ENCODE data around the gene ARHGAP22.
A peak's percentile ranks its signal among the peaks of the same experiment; 100 is the strongest.

ARHGAP22 gene

DNA sequence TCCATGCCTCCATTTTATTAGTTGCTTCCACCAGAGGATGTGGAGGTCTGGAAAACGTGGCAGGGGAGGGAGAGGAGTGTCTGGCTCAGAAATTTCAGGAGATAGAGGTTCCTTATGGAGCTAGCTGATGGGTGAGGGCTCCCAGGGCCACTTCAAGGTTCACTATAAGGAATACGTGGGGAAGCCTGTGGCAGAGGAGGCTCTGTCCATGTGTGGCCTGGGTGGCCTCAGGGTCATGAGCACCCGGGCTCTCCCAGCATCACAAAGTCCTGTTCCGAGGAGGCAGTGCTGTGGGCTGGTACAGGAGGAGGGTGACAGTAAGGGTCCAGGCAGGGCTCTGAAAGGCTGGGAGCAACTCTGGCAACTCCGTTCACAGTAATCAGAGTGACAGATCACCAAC, 24.6 kb downstream of the ARHGAP22 start:
- no peak for DNase-seq

DNA sequence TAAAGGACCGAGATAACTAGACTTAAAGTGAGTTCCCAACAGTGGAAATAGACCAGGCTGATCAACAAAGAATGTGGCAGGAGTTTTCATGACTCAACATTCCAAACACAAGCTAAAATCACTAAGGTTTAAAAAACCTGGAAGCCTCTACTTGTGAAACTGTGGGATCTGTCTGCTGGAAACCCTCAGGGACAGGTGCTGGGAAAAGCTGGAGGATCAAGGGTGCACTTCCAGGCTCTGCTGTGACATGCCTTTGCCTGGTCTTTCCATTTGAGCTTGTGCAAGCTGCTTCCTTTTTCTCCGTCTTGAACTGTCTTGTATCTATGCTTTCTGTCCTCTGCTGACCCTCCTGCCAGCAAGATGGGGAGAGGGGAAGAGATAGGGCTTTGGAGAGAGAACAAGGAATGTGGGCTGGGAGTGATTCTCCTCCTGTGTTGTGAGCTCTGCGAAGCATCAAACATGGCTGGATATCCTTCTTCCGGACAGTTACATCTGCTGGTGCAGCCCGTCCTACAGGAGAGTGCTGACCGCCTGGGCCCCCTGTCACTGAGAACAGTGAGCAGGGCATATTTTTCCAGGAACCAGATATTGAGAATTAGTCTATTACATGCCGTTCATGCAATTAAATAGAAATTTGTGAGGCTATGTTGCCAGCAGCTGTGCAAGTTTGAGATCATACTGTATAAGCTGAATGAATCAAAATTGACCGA, 25.5 kb downstream of the ARHGAP22 start:
- DNase-seq, result no peak

DNA sequence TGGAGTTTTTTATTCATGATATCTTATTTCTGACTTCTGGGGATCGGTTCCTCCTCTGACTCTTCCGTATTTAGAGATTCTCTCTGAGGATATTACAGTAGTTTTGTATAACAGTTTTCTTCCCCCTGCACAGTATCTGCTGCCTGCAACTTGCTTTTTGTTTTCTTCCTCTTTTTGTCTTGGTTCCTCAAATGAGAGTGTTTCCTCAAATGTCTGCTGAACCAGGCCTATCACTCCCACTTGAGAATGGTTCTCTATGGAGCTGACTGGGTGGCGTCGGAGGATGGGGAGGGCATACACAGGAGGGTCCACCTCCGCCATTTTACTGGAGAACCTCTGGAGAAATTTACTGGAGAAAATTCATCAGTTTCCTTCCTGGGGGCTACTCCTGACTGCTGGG, 27.7 kb downstream of the ARHGAP22 start:
- DNase-seq, result no peak

DNA sequence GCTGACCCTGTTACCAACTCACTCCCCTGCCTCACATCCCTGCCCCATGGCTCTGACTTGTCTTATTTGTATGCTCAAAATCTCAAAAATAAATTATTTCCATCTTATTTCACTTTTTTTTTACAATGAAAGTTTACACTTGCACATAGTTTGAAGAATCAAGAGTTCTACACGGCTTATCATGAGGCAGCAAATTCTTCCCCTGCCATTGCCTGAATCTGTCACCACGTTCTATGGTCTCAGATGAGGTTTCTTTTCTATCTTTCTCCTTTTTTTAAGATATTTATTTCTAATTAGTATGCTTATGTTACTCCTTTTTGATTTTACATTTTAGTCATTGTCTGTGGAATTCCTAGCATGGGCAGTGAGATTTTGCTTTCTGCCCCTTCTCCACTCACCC, 28.4 kb downstream of the ARHGAP22 start:
- DNase-seq, result no peak

DNA sequence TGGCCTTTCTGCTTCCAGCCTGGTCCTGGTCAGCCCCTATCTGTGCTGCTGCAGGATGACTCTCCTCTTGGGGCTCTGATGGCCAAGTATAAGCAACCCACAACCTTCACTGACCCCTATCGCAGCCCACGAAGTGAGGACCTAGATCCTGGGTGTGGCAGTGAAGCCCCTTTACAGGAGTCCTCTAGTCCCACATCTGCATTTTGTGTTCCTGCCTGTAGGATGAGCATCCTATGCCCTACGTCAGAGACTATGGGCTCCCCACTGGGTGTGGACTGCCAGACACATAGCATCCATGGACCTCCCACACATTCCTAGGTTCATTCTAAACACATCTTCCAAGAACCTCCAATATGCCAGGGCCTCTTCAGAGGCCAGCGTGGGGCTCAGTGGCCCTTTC, 29.0 kb downstream of the ARHGAP22 start:
- DNase-seq, result no peak

DNA sequence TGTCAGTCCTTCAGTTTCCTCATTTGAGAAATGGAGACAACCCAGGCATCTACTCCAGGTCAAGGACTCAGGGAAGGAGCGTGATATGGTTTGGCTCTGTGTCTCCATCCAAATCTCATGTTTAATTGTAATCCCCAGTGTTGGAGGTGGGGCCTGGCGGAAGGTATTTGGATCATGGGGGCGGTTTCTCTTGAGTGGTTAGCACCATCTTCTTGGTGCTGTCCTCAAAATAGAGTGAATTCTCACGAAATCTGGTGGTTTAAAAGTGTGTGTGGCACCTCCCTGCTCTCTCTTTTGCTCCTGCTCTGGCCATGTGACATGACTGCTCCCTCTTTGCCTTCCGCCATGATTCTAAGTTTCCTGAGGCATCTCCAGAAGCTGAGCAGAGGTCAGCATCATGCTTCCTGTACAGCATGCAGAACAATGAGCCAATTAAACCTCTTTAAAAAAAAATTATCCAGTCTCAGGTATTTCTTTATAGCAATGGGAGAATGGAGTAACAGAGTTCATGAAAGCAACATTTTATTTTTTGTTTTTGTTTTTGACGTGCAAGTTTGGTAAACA, 30.0 kb downstream of the ARHGAP22 start:
- no peak for DNase-seq

DNA sequence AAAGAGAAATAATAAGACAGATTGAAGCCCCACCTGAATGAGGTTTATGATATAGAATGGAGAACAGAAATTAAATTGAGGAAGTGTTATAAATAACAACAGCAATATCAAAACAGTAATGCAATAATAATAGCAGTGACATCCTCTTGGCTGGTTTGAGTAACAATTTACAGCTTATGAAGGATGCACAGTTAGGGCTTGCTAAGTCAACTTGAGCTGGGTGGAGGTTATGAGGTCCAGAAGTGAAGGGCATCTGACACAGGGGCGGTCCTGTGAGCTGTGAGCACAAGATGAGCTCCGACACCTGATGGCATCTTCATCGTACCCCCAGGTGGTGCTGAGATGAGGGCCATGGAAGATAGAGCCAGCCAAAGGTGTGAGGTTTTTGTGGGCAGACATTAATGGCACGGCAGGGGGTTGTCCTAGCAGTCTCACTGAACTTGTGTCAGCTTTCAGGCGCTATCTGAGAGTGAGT, 30.5 kb downstream of the ARHGAP22 start:
- no peak for DNase-seq

DNA sequence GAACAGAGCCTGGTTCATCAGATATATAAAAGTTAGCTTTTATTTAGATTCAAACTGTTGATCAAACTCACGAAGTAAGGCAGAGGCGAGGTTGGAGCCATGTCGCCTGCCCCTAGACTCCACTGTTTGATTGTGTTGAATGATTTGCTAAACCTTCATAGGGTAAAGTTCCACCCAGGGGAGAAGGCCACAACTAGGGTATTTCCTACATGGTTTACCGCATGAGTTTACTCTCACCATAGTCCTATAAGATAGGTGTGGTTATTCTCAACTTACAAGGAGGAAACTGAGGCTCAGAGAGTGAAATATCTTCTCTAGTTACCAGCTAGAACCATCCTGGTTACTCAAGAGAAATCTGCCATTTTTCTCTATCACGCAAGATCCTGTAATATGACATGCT, 31.8 kb downstream of the ARHGAP22 start:
- DNase-seq, result no peak

DNA sequence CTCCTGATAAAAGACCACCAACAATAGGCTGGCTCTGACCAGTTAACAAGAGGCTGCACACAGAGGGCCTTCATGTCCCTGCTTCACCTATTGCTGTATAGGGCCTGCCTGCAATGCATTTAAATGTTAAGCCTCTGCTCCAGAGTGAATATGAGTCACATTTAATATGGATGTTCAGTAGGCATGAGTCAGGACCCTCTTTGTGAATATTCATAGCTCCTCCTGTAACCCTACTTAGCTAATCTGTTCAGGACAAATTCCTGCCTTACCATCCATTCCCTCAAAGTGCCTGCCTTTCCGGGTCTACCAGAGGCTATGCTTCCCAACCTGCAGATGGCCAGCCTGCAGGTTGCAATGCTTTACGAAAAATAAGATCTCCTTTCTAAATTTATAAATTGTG, 32.5 kb downstream of the ARHGAP22 start:
- no peak for DNase-seq

DNA sequence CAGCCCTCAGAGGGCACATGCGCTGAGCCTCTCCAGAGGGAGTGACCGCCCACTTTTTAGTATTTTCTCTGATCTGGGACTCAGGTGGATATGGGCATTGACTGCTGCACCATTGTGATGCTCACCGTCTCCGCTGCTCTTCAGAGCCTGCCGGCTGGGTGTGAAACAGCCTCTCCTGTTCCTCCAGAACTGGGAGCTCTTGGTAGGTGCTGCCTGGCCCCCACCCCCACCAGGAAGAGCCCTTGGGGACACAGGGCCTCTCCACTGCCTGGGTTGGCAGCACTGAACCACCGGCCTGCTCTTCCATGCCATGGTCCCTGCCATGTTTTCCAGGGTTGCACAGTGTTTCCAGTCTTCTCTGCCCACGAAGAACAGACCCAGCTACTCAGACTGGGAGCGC, 36.3 kb downstream of the ARHGAP22 start:
- DNase-seq, result no peak

DNA sequence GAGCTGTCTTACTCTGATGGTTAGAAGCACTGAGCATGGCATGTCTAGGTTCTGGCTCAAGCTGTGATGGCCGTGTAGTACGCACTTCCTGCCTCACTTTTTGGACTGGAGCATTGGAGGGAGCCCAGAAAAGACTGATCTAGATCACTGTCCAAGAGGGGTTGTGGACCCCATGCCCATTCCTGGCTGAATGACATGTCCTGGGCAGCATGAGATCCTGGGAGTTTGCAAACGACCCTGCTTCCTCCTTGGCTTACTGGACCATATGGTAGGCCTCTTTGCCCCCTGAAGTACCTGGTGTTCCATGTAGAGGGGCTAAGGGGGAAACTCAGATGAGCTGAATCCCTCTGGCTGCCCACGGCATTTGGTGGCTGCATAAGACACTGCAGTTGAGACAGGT, 36.7 kb downstream of the ARHGAP22 start:
- no peak for DNase-seq

DNA sequence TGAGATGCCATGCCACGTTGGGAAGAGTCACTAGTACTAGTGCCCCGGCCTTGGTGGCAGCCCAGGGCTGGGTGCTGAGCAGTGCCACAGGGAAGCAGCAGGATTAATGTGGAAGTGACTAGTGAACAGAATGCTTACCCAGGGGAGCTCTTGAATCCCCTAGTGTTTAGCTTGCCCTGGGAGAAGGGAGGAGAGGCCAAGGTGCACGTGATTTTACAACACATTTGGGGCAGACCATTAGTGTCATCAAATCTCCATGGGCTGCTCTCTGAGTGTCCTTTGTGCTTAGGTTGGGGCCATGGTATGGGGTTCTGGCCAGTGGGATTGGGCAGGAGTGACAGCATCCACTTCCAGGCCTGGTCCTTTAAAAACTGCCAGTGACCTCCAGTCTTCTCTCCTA, 37.5 kb downstream of the ARHGAP22 start:
- DNase-seq, result no peak

DNA sequence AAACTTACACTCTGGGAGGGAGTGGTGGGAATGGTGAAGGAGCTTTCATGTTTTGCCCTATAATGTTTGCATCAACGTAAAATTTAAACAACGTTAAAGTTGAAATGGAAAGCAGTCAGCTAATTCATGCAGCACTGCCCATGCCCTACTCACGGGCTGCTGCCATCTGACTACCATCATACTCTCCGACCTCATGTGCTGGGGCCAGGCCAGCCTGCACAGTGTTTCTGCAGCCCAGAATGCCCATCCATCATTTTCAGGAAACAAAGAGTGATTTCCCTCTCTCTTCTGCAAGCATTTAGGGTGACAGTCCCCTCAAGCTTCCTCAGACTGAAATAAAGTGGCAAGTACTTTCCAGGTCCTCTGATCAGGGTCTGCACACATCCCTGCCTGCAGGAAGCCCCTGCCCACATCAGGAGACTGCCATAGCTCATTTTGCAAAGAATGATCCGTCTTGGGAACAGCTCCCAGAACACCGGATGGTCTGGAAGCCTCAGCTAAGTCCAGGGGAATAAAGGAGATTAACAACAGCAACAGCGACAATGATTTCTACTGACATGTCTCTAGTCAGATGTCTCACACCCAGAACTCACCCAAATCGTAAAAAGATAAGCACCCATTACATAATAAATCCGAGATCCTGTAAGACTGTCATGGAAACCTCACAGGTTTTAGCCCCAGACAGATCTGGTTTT, 40.3 kb downstream of the ARHGAP22 start:
- DNase-seq, result no peak

DNA sequence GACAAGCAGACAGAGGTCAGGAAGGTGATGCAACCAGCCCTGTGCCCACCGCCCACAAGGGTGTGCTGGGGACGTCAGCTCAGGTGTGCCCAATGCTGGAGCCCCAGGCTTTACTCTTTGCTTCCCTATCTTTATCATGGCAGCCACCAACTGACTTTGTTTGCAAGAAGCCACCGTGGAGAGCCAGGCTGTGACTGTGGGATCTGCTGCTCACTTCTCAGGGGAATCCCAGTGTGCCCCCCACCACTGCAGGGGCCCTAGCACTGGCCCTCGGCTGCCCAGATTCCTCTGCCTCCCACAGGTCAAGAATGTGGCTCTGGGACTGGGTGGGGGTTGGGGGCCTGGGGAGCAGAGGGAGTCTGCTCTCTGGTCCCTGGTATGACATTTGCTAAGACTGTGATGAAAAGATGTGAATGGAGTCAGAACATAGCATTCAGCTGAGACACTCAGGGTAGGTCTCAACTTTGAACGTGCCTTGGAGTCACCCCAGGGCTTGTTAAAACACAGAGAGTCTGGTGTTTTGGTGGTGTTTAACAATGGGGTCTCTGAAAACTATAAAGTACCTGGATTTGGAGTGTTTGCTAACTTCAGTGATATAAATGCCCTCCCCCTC, 47.3 kb downstream of the ARHGAP22 start:
- DNase-seq, result no peak

DNA sequence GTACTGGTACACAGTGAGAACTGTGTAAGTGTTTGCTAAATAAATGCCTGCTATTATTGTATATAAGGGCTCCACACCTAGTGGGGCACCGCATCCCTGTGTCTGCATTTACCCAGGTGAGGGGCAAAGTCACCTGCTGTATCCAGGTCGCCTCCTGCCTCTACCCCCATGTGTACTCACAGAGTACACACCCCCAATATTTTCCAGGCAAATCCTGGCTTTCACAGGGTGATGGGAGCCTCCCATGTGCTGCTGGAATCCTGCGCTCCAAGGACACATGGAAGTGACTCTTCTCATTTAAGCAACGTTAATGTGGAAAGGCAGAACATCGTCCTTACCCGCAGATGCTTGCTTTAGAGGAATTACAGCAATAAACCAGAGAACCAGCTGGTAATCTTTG, 48.2 kb downstream of the ARHGAP22 start:
- DNase-seq, result no peak

DNA sequence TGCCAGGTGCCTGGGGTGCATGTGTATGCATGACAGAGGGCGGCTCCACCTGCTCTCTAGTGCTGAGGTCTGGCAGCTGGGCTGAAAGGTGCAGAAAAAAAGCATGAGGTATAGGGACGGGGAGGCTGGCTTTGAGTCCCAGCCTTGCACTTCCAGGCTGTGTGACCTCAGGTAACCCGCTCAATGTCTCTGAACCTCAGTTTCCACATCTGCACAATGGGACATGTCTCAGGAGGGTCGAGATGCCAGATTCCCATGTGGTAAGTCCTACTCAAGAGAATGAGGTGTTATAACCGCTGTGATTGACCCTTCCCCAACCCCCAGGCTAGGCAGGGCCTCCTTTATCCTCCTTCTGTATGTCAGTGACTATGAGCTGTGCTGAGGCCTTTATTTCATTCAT, 48.8 kb downstream of the ARHGAP22 start:
- DNase-seq, result no peak

DNA sequence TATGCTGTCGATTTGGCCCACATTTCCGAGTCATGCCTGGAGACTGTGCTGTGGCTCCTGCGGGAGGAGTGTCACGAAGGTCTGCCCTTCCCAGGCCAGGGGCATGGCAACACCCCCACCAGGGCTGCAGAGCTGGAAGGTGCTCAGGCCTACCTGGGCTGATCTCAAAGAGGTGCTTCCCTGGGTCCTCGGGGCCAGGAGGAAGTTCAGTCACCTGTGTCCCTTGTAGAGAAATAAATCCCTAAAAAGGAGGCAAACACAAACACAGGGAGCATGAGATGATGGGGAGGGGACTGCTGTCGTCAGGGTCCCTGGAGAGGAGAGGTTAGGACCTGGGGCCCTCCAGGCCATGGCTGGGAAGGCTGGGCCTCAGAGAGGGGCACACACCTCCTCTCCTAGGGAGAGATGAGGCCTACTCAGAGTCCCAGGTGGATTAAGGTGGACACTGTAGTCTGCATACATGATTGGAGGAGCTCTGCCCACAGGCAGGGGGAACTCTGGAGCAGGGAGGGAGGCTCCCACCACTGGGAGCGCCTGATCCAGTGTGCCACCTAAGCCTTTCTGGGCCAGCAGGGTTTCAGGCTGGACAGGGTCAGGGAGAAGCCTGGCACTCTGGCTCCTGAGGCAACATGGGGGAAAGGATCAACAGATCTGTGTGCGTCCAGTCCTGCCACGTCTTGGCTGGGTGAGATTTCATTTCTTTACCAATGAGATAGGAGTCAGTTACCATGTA, 49.4 kb downstream of the ARHGAP22 start:
- DNase-seq, result no peak

DNA sequence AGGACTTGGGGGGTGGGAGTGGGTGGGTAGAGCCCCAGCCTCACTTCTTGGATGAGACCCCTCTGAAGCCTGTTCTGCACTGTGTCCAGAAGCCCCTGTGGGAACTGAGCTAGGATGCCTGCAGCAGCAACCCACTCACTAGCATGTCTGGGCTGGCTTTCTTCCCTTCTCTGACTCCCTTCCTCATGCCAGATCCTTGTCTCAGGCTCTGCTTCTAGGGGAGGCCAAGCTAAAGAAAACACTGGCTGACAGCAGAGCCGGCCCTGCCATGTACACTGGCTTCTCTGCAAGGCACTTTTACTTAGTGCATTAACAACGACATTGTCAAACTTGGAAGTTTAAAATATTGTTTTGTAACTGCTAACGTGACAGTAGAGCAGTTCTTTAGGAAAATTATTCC, 50.2 kb downstream of the ARHGAP22 start:
- DNase-seq, result no peak

DNA sequence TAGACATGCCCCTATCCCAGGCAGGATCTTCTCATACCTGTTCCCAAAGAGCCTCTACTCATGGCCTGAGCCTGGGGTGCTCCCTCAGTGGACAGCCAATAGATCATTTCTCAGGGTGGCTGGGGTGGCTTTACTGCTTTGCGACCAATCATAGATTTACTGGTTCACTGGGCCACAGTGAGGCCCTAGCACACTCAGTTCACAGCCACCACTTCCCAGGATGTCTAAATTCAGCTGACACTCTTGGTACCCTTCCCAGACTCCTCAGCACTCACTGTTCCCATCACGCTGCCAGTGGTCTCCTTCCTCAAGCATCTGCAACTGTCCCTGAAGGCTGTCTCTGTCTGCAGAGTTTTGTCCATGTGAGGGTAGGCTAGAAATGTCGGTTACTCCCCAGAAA, 50.6 kb downstream of the ARHGAP22 start:
- no peak for DNase-seq

DNA sequence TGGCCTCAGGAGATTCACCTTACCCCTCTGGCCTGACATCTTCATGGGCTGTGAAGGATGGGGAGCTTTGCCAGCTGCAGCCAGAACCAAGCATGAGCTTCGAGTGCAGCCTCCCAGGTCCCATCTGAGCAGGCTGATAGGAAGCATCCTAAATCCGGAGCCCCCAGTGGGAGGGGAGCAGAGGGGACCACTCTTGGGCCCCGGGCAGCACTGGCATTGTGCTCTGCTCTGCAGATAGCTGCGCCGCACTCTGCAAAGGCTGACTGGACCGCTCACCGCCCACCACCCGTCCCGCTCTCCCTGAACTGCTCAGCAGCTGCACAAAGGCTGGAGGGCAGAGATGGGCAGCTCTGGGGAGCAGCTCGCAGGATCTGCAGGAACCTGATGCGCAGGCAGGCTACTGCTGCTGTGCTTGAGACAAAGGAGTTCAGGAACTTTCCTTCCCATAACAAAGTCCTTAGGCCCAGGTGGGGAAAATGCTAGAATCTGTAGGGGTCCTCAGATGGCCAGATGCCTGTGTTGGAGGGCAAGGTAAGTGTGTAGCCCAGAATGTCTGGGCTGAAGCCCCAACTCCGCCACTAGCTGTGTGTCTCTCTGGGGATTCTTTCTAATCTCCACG, 51.8 kb downstream of the ARHGAP22 start:
- DNase-seq, result no peak

DNA sequence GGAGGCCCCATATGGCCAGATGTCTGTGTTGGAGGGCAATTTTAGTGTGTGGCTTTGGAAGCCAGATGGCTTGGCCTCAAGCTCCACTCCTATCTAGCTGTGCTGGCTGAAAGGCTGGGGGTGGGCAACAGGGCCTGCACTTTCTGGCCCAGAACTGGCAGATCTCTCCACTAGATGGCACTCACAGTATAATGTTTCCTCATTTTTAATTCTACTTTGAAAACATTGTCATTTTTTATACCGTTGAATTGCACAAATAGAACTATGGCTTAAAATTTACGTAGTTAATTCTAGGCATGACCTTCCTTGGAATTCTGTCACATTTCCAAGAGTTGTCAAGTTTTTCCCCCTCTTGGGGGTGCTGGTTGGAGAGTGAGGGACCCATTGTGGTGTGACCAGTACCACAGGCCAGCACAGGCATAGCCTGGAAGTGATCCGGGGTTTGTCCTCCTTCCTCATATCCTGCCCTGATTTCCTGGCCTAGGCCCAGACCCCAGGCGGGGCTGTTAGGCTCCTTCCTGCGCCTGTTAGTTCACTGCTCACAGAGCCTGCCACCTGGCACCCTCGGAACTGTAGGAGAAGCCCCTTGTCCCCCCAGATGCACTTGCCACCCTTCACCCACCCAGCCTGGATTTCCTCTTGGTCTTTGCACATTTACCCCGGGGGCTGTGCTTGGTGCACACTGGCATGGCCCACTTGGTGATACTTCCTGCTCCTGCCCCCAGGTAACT, 52.8 kb downstream of the ARHGAP22 start:
- DNase-seq, result peak; percentile 25 to 68

DNA sequence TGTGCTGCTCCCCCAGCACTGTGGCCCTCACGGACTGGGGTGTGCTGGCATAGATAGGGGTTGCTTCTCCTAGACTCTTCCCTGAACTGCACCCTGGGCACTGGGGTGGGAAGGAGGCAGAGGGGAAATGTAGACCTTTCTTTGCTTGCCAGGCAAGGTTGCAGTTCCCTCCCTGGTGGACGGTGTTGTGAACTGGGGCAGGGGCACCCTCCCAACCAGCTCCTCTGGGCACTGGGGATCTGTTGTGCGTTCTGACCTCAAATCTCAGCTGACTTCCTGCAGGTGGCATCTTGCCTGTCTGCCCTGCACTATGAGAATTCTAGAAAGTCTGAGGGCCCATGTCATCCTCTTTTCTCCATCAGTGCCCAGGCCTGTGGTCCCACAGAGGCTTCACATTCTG, 53.9 kb downstream of the ARHGAP22 start:
- no peak for DNase-seq
